ENCODE data around the gene STK32B.
"Not testable (repeated sequence)": the region's sequence is repeated elsewhere in the genome, so short reads cannot be mapped to it uniquely, and the experiment has no call there.

Gene STK32B

GRCh38 chr4:5052204-5052702 lies 973 bp downstream of the STK32B start:
- H3K27ac ChIP-seq, result no peak overlapping the region
- TF ChIP-seq CTCF (conservative IDR thresholded peaks at IDR 0.05), result no peak

GRCh38 chr4:5052726-5053425 lies 1.6 kb downstream of the STK32B start:
- TF ChIP-seq CTCF (conservative IDR thresholded peaks at IDR 0.05), result no peak
- H3K27ac ChIP-seq, result no peak overlapping the region

- no peak for TF ChIP-seq CTCF (conservative IDR thresholded peaks at IDR 0.05)
- H3K27ac ChIP-seq, result no peak overlapping the region
These were observed 3.3 kb downstream of the STK32B start for GRCh38 chr4:5054532-5054931.

GRCh38 chr4:5055411-5055810 lies 4.1 kb downstream of the STK32B start:
- TF ChIP-seq CTCF (conservative IDR thresholded peaks at IDR 0.05), result no peak

GRCh38 chr4:5066101-5066500 lies 14.8 kb downstream of the STK32B start:
- no peak for TF ChIP-seq CTCF (conservative IDR thresholded peaks at IDR 0.05)
- H3K27ac ChIP-seq, result no peak overlapping the region

More at GRCh38 chr4:5055411-5055810, 4.1 kb downstream of the STK32B start:
- no peak overlapping the region for H3K27ac ChIP-seq

- H3K27ac ChIP-seq, result not testable (repeated sequence)
These were observed 15.7 kb downstream of the STK32B start for GRCh38 chr4:5066968-5067367.

- TF ChIP-seq CTCF (conservative IDR thresholded peaks at IDR 0.05), result no peak
- H3K27ac ChIP-seq, result no peak overlapping the region
These were observed 16.6 kb downstream of the STK32B start for GRCh38 chr4:5067908-5068307.

GRCh38 chr4:5069901-5070300 lies 18.6 kb downstream of the STK32B start:
- H3K27ac ChIP-seq, result no peak overlapping the region
- no peak for TF ChIP-seq CTCF (conservative IDR thresholded peaks at IDR 0.05)
